DOHH2 (cell line): ENCODE data around the gene MAP6.

Source experiments
- H3F3A ChIP-seq: fragments of 200-600 bp; sonication (generic), shearing (Covaris generic); 2 replicates; pipeline ENCODE4 v1.6.0; 2016; ENCODE audit warnings: antibody characterized with exemption, mild to moderate bottlenecking; ENCODE audit not compliant: control insufficient read depth, insufficient read depth
- H3K27ac ChIP-seq: fragments of 200-600 bp; sonication (generic); 2 replicates; pipeline ENCODE4 v1.5.1; 2014; ENCODE audit warnings: low read depth, mild to moderate bottlenecking, low read length, moderate library complexity
- H3K27me3 ChIP-seq: fragments of 200-600 bp; sonication (generic); 2 replicates; pipeline ENCODE4 v1.6.1; 2014; ENCODE audit warnings: mild to moderate bottlenecking, low read length, mixed read lengths; ENCODE audit not compliant: control insufficient read depth
- H3K36me3 ChIP-seq: fragments of 200-600 bp; sonication (generic); 2 replicates; pipeline ENCODE4 v1.6.1; 2014; ENCODE audit warnings: mild to moderate bottlenecking, low read length, moderate library complexity, mixed read lengths; ENCODE audit not compliant: control insufficient read depth
- H3K4me1 ChIP-seq: fragments of 200-600 bp; sonication (generic); 2 replicates; pipeline ENCODE4 v1.6.1; 2014; ENCODE audit warnings: mild to moderate bottlenecking, low read length, mixed read lengths; ENCODE audit not compliant: control insufficient read depth
- H3K4me2 ChIP-seq: fragments of 200-600 bp; sonication (generic); 2 replicates; pipeline ENCODE4 v1.6.0; 2014; ENCODE audit warnings: mild to moderate bottlenecking, low read length, moderate library complexity
- H3K4me3 ChIP-seq: fragments of 200-600 bp; sonication (generic); 2 replicates; pipeline ENCODE4 v1.5.1; 2014; ENCODE audit warnings: mild to moderate bottlenecking, low read length, mixed read lengths
- H3K79me2 ChIP-seq: fragments of 200-600 bp; sonication (generic); 2 replicates; pipeline ENCODE4 v1.6.1; 2014; ENCODE audit warnings: mild to moderate bottlenecking, low read length, mixed read lengths; ENCODE audit not compliant: control insufficient read depth
- H3K9me2 ChIP-seq: fragments of 200-600 bp; sonication (generic); replicated peaks from 2 replicates; pipeline ENCODE4 v1.6.1; 2014; ENCODE audit warnings: mild to moderate bottlenecking, low read length, mixed read lengths; ENCODE audit not compliant: control insufficient read depth
- H3K9me3 ChIP-seq: fragments of 200-600 bp; sonication (generic); 2 replicates; pipeline ENCODE4 v1.6.1; 2014; ENCODE audit warnings: antibody characterized with exemption, low read length, mixed read lengths; ENCODE audit not compliant: control insufficient read depth, insufficient read depth
- H4K20me1 ChIP-seq: fragments of 200-600 bp; sonication (generic); 2 replicates; pipeline ENCODE4 v1.6.0; 2014; ENCODE audit warnings: low read depth, mild to moderate bottlenecking, antibody characterized with exemption, low read length, moderate library complexity; ENCODE audit not compliant: control insufficient read depth, insufficient read depth
- CTCF ChIP-seq: fragments of 200-600 bp; sonication (generic); IDR thresholded peaks from one replicate; pipeline ENCODE4 v1.5.1; 2014; ENCODE audit warnings: antibody characterized with exemption, mild to moderate bottlenecking, low read depth, low read length; ENCODE audit not compliant: poor library complexity, severe bottlenecking
- EZH2phosphoT487 ChIP-seq: fragments of 200-600 bp; sonication (generic); IDR thresholded peaks from 2 replicates; pipeline ENCODE4 v1.6.1; 2017; ENCODE audit warnings: borderline replicate concordance, mild to moderate bottlenecking, antibody characterized with exemption, low read length, moderate library complexity, mixed read lengths

MAP6 gene

GRCh38 chr11:75593286-75593915 is 75.4 kb downstream of the MAP6 start:
- Histone ChIP-seq H3K79me2 (no peaks in the 10 kb centered on the region), H3K4me1 (peaks cover 27% of the 10 kb centered on the region), H3F3A (no peaks in the 10 kb centered on the region), H3K27me3 (peaks cover 5% of the 10 kb centered on the region; the same call in 1 of the 2 replicates), H3K36me3 (no peaks in the 10 kb centered on the region), H3K9me2 (no peaks in the 10 kb centered on the region), H4K20me1 (no peaks in the 10 kb centered on the region), H3K9me3 (no peaks in the 10 kb centered on the region), H3K27ac (no peak overlapping the region), H3K4me3 (no peak overlapping the region), H3K4me2 (no peak overlapping the region)
- TF ChIP-seq CTCF (no peak), EZH2phosphoT487 (no peak)

GRCh38 chr11:75592715-75593114 is 76.1 kb downstream of the MAP6 start:
- Histone ChIP-seq H4K20me1 (no peaks in the 10 kb centered on the region), H3K9me2 (no peaks in the 10 kb centered on the region), H3K4me3 (no peak overlapping the region), H3K36me3 (no peaks in the 10 kb centered on the region), H3K4me2 (no peak overlapping the region), H3K4me1 (peaks cover 27% of the 10 kb centered on the region), H3K27me3 (peaks cover 5% of the 10 kb centered on the region; the same call in 1 of the 2 replicates), H3F3A (no peaks in the 10 kb centered on the region), H3K79me2 (no peaks in the 10 kb centered on the region), H3K9me3 (no peaks in the 10 kb centered on the region), H3K27ac (no peak overlapping the region)
- TF ChIP-seq CTCF: no peak
- TF ChIP-seq EZH2phosphoT487: no peak

GRCh38 chr11:75591966-75592365 is 76.9 kb downstream of the MAP6 start:
- H3K4me1 ChIP-seq: peaks cover 24% of the 10 kb centered on the region
- no peaks in the 10 kb centered on the region for H3K36me3 ChIP-seq

More at GRCh38 chr11:75591966-75592365, 76.9 kb downstream of the MAP6 start:
- no peak for TF ChIP-seq CTCF
- no peak for TF ChIP-seq EZH2phosphoT487
- H3K9me3 ChIP-seq: no peaks in the 10 kb centered on the region
- no peaks in the 10 kb centered on the region for H3F3A ChIP-seq
- H3K79me2 ChIP-seq: no peaks in the 10 kb centered on the region
- no peak overlapping the region for H3K4me2 ChIP-seq
- no peaks in the 10 kb centered on the region for H4K20me1 ChIP-seq
- no peak overlapping the region for H3K27ac ChIP-seq
- no peaks in the 10 kb centered on the region for H3K9me2 ChIP-seq
- H3K4me3 ChIP-seq: no peak overlapping the region
- H3K27me3 ChIP-seq: peaks cover 5% of the 10 kb centered on the region; the same call in 1 of the 2 replicates
